Keratinocyte (primary cell): ENCODE data around the gene MICALL2. TPM values are rescaled to one million over a fixed set of nuclear protein-coding genes. Genes with fewer than 3 reads are reported as not detected.

ENCODE experiments used
- DNase-seq: peaks from one replicate; pipeline ENCODE4 v3.0.0-alpha.2; 2011; ENCODE audit warnings: low read depth, missing footprints, low spot score
- FAIRE-seq: peaks from 2 replicates; lab custom pipeline; 2011; peaks lifted over from hg19 to GRCh38; lab: Jason Lieb, UNC
- H2AFZ ChIP-seq: 2 replicates; pipeline ENCODE4 v1.6.0; 2012; ENCODE audit warnings: low read length, control low read depth, inconsistent platforms; ENCODE audit not compliant: control insufficient read depth
- H3K27ac ChIP-seq: 2 replicates; pipeline ENCODE4 v1.5.1; 2011; ENCODE audit warnings: low read length; ENCODE audit not compliant: control insufficient read depth, insufficient read depth
- H3K27me3 ChIP-seq: 3 replicates; pipeline ENCODE4 v1.6.0; 2011; ENCODE audit warnings: low read length; ENCODE audit not compliant: control insufficient read depth, insufficient read depth; ENCODE audit errors: extremely low read depth
- H3K36me3 ChIP-seq, 2 experiments: 2 replicates in 1 of 2; 3 replicates in 1 of 2; pipeline ENCODE4 v1.5.1; 2011; ENCODE audit warnings: low read length in 2 of 2, mild to moderate bottlenecking in 1 of 2; ENCODE audit not compliant: control insufficient read depth in 2 of 2, insufficient read depth in 2 of 2; ENCODE audit errors: extremely low read depth in 1 of 2
- H3K4me1 ChIP-seq: 3 replicates; pipeline ENCODE4 v1.5.1; 2011; ENCODE audit warnings: low read length; ENCODE audit not compliant: control insufficient read depth, insufficient read depth; ENCODE audit errors: extremely low read depth
- H3K4me2 ChIP-seq: 3 replicates; pipeline ENCODE4 v1.6.0; 2011; ENCODE audit warnings: low read depth, low read length; ENCODE audit not compliant: control insufficient read depth, insufficient read depth; ENCODE audit errors: extremely low read depth
- H3K4me3 ChIP-seq, 3 experiments: fragments of 200-600 bp in 1 of 3; sonication (generic) in 1 of 3; 2 replicates in 2 of 3; 3 replicates in 1 of 3; pipeline ENCODE4 v1.5.1; 2011 to 2016; ENCODE audit warnings: low read length in 3 of 3, mild to moderate bottlenecking in 3 of 3, control low read depth in 2 of 3, inconsistent platforms in 1 of 3, low read depth in 1 of 3, mixed read lengths in 1 of 3, mixed run types in 1 of 3, moderate library complexity in 1 of 3; ENCODE audit not compliant: control insufficient read depth in 2 of 3, insufficient read depth in 2 of 3; ENCODE audit errors: extremely low read depth in 1 of 3
- H3K79me2 ChIP-seq: 2 replicates; pipeline ENCODE4 v1.6.0; 2012; ENCODE audit warnings: low read length; ENCODE audit not compliant: control insufficient read depth, insufficient read depth
- H3K9ac ChIP-seq: 3 replicates; pipeline ENCODE4 v1.6.0; 2011; ENCODE audit warnings: low read length; ENCODE audit not compliant: control insufficient read depth, insufficient read depth; ENCODE audit errors: extremely low read depth
- H3K9me1 ChIP-seq: 3 replicates; pipeline ENCODE4 v1.6.0; 2011; ENCODE audit warnings: low read length; ENCODE audit not compliant: control insufficient read depth, insufficient read depth; ENCODE audit errors: extremely low read depth
- H3K9me3 ChIP-seq: 2 replicates; pipeline ENCODE4 v1.5.1; 2012; ENCODE audit warnings: low read depth, low read length; ENCODE audit not compliant: control insufficient read depth
- H4K20me1 ChIP-seq: 3 replicates; pipeline ENCODE4 v1.6.0; 2011; ENCODE audit warnings: low read length; ENCODE audit not compliant: control insufficient read depth, insufficient read depth; ENCODE audit errors: extremely low read depth
- CTCF ChIP-seq, 3 experiments: IDR thresholded peaks in 1 of 3; conservative IDR thresholded peaks in 1 of 3; optimal IDR thresholded peaks in 1 of 3; 2 replicates in 2 of 3; 3 replicates in 1 of 3; pipeline versions ENCODE3 to v1.5.1; 2011; ENCODE audit warnings: low read length in 3 of 3, mild to moderate bottlenecking in 3 of 3, moderate library complexity in 2 of 3, control low read depth in 1 of 3, inconsistent platforms in 1 of 3; ENCODE audit not compliant: insufficient read depth in 2 of 3; ENCODE audit errors: extremely low read depth in 1 of 3
- EZH2 ChIP-seq: IDR thresholded peaks from one replicate; pipeline ENCODE4 v1.6.1; 2012; ENCODE audit warnings: inconsistent platforms, mild to moderate bottlenecking, low read length, moderate library complexity
- dilution Hi-C: fragments of 300-500 bp; cut with MboI; formaldehyde crosslinking; loops from one replicate; pipeline ENCODE4 v1.7.0; 2020; ENCODE audit warnings: low sequenced_read_pairs; ENCODE audit not compliant: extremely low pct_ligation_motif_present
- polyA plus RNA-seq, 5 experiments: library from polyadenylated mRNA; depleted of rRNA in 3 of 5; stranded (reverse) in 3 of 5; stranded (forward) in 1 of 5; unstranded in 1 of 5; fragments of >200 nt; gene quantifications; 1 replicate in 1 of 5; 2 replicates in 3 of 5; 3 replicates in 1 of 5; pipeline versions ENCODE4 v1.2.1 to v1.2.3, GENCODE V29; 2011 to 2012; ENCODE audit warnings: missing spikeins in 2 of 5, low read depth in 1 of 5, low replicate concordance in 1 of 5

The MICALL2 gene
- polyA plus RNA-seq, 1 donor (not counting 4 experiments of a cell fraction or from before 2014, with no cell fraction given) = 10.4 TPM

GRCh38 chr7:1479287-1479686, 20.0 kb upstream of the MICALL2 start:
- Histone ChIP-seq H3K27me3 (no peaks in the 10 kb centered on the region), H3K9ac (no peak overlapping the region), H3K36me3 (peaks cover 19 to 27% of the 10 kb centered on the region in 2 experiments), H3K4me3 (no peak overlapping the region), H3K27ac (no peak overlapping the region), H2AFZ (no peak overlapping the region), H4K20me1 (no peaks in the 10 kb centered on the region), H3K9me3 (no peaks in the 10 kb centered on the region), H3K79me2 (no peaks in the 10 kb centered on the region), H3K4me2 (no peak overlapping the region), H3K9me1 (no peaks in the 10 kb centered on the region), H3K4me1 (peaks cover 6% of the 10 kb centered on the region)
- dilution Hi-C loops = no loop called here
- no peak for TF ChIP-seq CTCF (optimal IDR thresholded peaks at IDR 0.05 in 1 of 3, IDR thresholded peaks at IDR 0.05 in 1 of 3, conservative IDR thresholded peaks at IDR 0.05 in 1 of 3; ENCODE audit: extremely low read depth in 1 of 3, insufficient read depth in 2 of 3, low read length in 3 of 3)
- no peak for TF ChIP-seq EZH2
- FAIRE-seq (no peak), DNase-seq (no peak)

GRCh38 chr7:1478480-1478879, 19.2 kb upstream of the MICALL2 start:
- DNase-seq = no peak
- no peak overlapping the region for H3K4me3 ChIP-seq
- no peak for FAIRE-seq
- dilution Hi-C loops = no loop called here
- no peak overlapping the region for H3K9ac ChIP-seq
- H3K36me3 ChIP-seq = peaks cover 21 to 28% of the 10 kb centered on the region in 2 experiments
- H4K20me1 ChIP-seq = no peaks in the 10 kb centered on the region
- H3K9me1 ChIP-seq = no peaks in the 10 kb centered on the region
- no peaks in the 10 kb centered on the region for H3K79me2 ChIP-seq
- H2AFZ ChIP-seq = no peak overlapping the region
- no peaks in the 10 kb centered on the region for H3K9me3 ChIP-seq
- no peaks in the 10 kb centered on the region for H3K27me3 ChIP-seq
- no peak for TF ChIP-seq EZH2
- TF ChIP-seq CTCF (optimal IDR thresholded peaks at IDR 0.05 in 1 of 3, IDR thresholded peaks at IDR 0.05 in 1 of 3, conservative IDR thresholded peaks at IDR 0.05 in 1 of 3; ENCODE audit: extremely low read depth in 1 of 3, insufficient read depth in 2 of 3, low read length in 3 of 3) = no peak
- H3K4me1 ChIP-seq = peaks cover 7% of the 10 kb centered on the region
- no peak overlapping the region for H3K27ac ChIP-seq
- H3K4me2 ChIP-seq = no peak overlapping the region
